ELR (cell line): ENCODE data around the gene RAB36.

Experiments used
- DNase-seq: peaks from one replicate; pipeline ENCODE4 v3.0.0-alpha.2; 2015; ENCODE audit warnings: low read depth

RAB36 gene

GRCh38 chr22:23137905-23138561 is 7.2 kb upstream of the RAB36 start:
- no peak for DNase-seq

- no peak for DNase-seq
These were observed 6.5 kb upstream of the RAB36 start for GRCh38 chr22:23138584-23139435.

- no peak for DNase-seq
These were observed 4.9 kb upstream of the RAB36 start for GRCh38 chr22:23140385-23140784.

- no peak for DNase-seq
These were observed 2.7 kb upstream of the RAB36 start for GRCh38 chr22:23142546-23143105.

- DNase-seq = no peak
These were observed 2.2 kb upstream of the RAB36 start for GRCh38 chr22:23143119-23143518.

- no peak for DNase-seq
These were observed 845 bp upstream of the RAB36 start for GRCh38 chr22:23144432-23144831.

- no peak for DNase-seq
These were observed 697 bp downstream of the RAB36 start for GRCh38 chr22:23145878-23146470.

- DNase-seq = no peak
These were observed 1.4 kb downstream of the RAB36 start for GRCh38 chr22:23146478-23147205.

- no peak for DNase-seq
These were observed 2.5 kb downstream of the RAB36 start for GRCh38 chr22:23147617-23148387.

GRCh38 chr22:23149743-23150238 is 4.5 kb downstream of the RAB36 start:
- no peak for DNase-seq

GRCh38 chr22:23150762-23151161 is 5.5 kb downstream of the RAB36 start:
- no peak for DNase-seq

- no peak for DNase-seq
These were observed 6.5 kb downstream of the RAB36 start for GRCh38 chr22:23151827-23152226.

GRCh38 chr22:23152238-23153114 is 7.2 kb downstream of the RAB36 start:
- no peak for DNase-seq

- no peak for DNase-seq
These were observed 8.7 kb downstream of the RAB36 start for GRCh38 chr22:23153994-23154393.

- no peak for DNase-seq
These were observed 9.2 kb downstream of the RAB36 start for GRCh38 chr22:23154461-23154860.

GRCh38 chr22:23155143-23155542 is 9.9 kb downstream of the RAB36 start:
- no peak for DNase-seq

- DNase-seq = no peak
These were observed 10.6 kb downstream of the RAB36 start for GRCh38 chr22:23155831-23156230.

- DNase-seq = no peak
These were observed 11.0 kb downstream of the RAB36 start for GRCh38 chr22:23156286-23156685.

GRCh38 chr22:23157560-23158515 is 12.6 kb downstream of the RAB36 start:
- no peak for DNase-seq
